GM13977 (cell line): ENCODE results near the gene CATSPERD.

Experiments used
- DNase-seq: peaks from one replicate; pipeline ENCODE4 v3.0.0; 2012; ENCODE audit warnings: low spot score
- CTCF ChIP-seq: IDR thresholded peaks from 2 replicates; pipeline ENCODE4 v1.5.1; 2012; ENCODE audit warnings: mild to moderate bottlenecking, control low read depth; ENCODE audit not compliant: insufficient read depth; ENCODE audit errors: extremely low read depth, missing control alignments
- in situ Hi-C: fragments of 300-500 bp; cut with MboI; formaldehyde crosslinking; loops from one replicate; pipeline ENCODE4 v1.12.0; 2022; ENCODE audit warnings: low sequenced_read_pairs, low pct_unique_long_range_greater_than_20kb, mixed read lengths, inconsistent platforms; ENCODE audit not compliant: unreplicated experiment

CATSPERD gene

GRCh38 chr19:5799247-5800241, 79.1 kb downstream of the CATSPERD start:
- DNase-seq, result no peak
- in situ Hi-C loops, result loop anchor here (25.0 kb wide), 1 partner anchor 213 kb away; no protein-coding TSS in a partner anchor

GRCh38 chr19:5800361-5801270, 80.2 kb downstream of the CATSPERD start:
- in situ Hi-C loops, result loop anchor here (25.0 kb wide), 1 partner anchor 212 kb away; no protein-coding TSS in a partner anchor
- no peak for DNase-seq

More at GRCh38 chr19:5799247-5800241, 79.1 kb downstream of the CATSPERD start:
- TF ChIP-seq CTCF, result no peak

GRCh38 chr19:5801796-5802619, 81.6 kb downstream of the CATSPERD start:
- DNase-seq, result no peak
- in situ Hi-C loops, result loop anchor here (25.0 kb wide), 1 partner anchor 210 kb away; no protein-coding TSS in a partner anchor
- TF ChIP-seq CTCF, result no peak

More at GRCh38 chr19:5800361-5801270, 80.2 kb downstream of the CATSPERD start:
- no peak for TF ChIP-seq CTCF

- no peak for DNase-seq
- TF ChIP-seq CTCF, result no peak
- in situ Hi-C loops, result loop anchor here (25.0 kb wide), 1 partner anchor 209 kb away; no protein-coding TSS in a partner anchor
Measured at GRCh38 chr19:5803441-5803751, 83.0 kb downstream of the CATSPERD start.

- peak; percentile 97 for TF ChIP-seq CTCF
- in situ Hi-C loops, result loop anchor here (25.0 kb wide), 1 partner anchor 208 kb away; no protein-coding TSS in a partner anchor
- peak; percentile 99 for DNase-seq
Measured at GRCh38 chr19:5803752-5804515, 83.5 kb downstream of the CATSPERD start.
